Measurements from ENCODE around the gene TGM1.
A peak's percentile ranks its signal among the peaks of the same experiment; 100 is the strongest.

Gene TGM1

DNA sequence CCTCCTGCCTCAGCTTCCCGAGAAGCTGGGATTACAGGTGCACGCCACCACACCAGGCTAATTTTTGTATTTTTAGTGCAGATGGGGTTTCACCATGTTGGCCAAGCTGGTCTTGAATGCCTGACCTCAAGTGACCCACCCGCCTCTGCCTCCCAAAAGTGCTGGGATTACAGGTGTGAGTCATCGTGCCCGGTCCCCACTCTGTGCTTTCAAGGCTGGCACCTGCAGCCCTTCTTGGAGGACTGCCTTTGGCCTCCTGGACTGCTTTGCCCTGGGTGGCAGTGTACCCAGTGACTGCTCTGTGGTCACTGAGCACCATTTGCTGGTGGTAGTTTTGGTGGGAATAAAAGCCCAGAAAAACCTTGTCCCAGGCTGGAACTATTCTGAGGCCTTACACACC is 24.0 kb upstream of the TGM1 start:
- Histone ChIP-seq H3K4me3 (ENCODE audit: low read length in 2 of 2) (no peak overlapping the region), H3K27ac (replicated peaks; ENCODE audit: low read length) (no peak overlapping the region), H3K23ac (ENCODE audit: low read depth, low read length, poor library complexity) (no peak overlapping the region), H4K91ac (ENCODE audit: low read depth, low read length, poor library complexity) (no peak overlapping the region), H3K9me3 (replicated peaks in 1 of 2; ENCODE audit: control insufficient read depth in 2 of 2, insufficient read depth in 1 of 2, low read depth in 1 of 2, low read length in 2 of 2) (no peaks in the 10 kb centered on the region), H4K8ac (ENCODE audit: low read depth, low read length) (no peak overlapping the region), H3K36me3 (replicated peaks in 1 of 2; ENCODE audit: control insufficient read depth in 2 of 2, insufficient read depth in 2 of 2, low read length in 2 of 2) (peaks cover 11 to 24% of the 10 kb centered on the region in 2 donors), H2BK15ac (ENCODE audit: low read length) (no peak overlapping the region), H2AFZ (ENCODE audit: low read length) (no peak overlapping the region), H3K27me3 (ENCODE audit: control insufficient read depth in 3 of 3, insufficient read depth in 3 of 3, low read depth in 1 of 3, low read length in 3 of 3) (no peaks in the 10 kb centered on the region), H3K14ac (ENCODE audit: low read length) (no peak overlapping the region), H3K18ac (ENCODE audit: low read length) (no peak overlapping the region), H2BK5ac (ENCODE audit: low read length) (no peak overlapping the region), H3K4me1 (ENCODE audit: control insufficient read depth in 2 of 2, insufficient read depth in 1 of 2, low read depth in 1 of 2, low read length in 2 of 2) (peaks cover 0 to 3% of the 10 kb centered on the region in 2 donors), H3K79me1 (ENCODE audit: low read depth, low read length) (no peaks in the 10 kb centered on the region), H2AK5ac (ENCODE audit: low read depth, low read length) (no peak overlapping the region), H3K4ac (ENCODE audit: low read length) (no peak overlapping the region), H3K9ac (ENCODE audit: low read depth, low read length, poor library complexity) (no peak overlapping the region), H2BK120ac (ENCODE audit: low read depth, low read length) (no peak overlapping the region), H2BK12ac (ENCODE audit: low read length) (no peak overlapping the region), H3K4me2 (ENCODE audit: insufficient read depth, low read length, poor library complexity, severe bottlenecking) (no peak overlapping the region)
- no peak for DNase-seq (ENCODE audit: low spot score)
- WGBS, 2 donors (ENCODE audit: extremely low coverage in 2 of 2, insufficient read length in 2 of 2, insufficient replicate concordance in 1 of 2): no CpG with 5 or more reads among the region's 5 CpGs

DNA sequence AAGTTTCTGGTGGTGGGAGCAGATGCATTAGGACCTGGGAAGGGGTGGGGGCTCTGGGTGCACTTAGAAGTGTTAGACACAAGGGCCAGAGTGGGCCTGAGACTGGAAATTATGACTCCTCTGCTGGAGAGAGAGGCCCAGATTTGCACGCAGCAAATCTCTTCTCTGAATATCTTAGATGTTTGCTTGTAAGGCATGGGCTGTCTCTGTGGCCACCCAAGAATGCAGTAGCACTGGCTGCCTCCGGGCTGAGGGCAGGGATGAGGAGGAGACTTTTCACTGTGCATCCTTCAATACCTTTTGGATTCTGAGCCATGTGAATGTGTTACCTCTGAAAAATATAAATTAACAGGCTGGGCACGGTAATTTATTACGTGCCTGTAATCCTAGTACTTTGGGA is 22.4 kb upstream of the TGM1 start:
- WGBS, 2 donors (ENCODE audit: extremely low coverage in 2 of 2, insufficient read length in 2 of 2, insufficient replicate concordance in 1 of 2): no CpG with 5 or more reads among the region's 4 CpGs
- DNase-seq (ENCODE audit: low spot score): no peak
- peaks cover 4 to 8% of the 10 kb centered on the region in 2 donors for H3K36me3 ChIP-seq (replicated peaks in 1 of 2; ENCODE audit: control insufficient read depth in 2 of 2, insufficient read depth in 2 of 2, low read length in 2 of 2)
- no peak overlapping the region for H3K14ac ChIP-seq (ENCODE audit: low read length)
- H3K27me3 ChIP-seq (ENCODE audit: control insufficient read depth in 3 of 3, insufficient read depth in 3 of 3, low read depth in 1 of 3, low read length in 3 of 3): no peaks in the 10 kb centered on the region
- no peak overlapping the region for H3K4me2 ChIP-seq (ENCODE audit: insufficient read depth, low read length, poor library complexity, severe bottlenecking)
- no peak overlapping the region for H2BK15ac ChIP-seq (ENCODE audit: low read length)
- H4K8ac ChIP-seq (ENCODE audit: low read depth, low read length): no peak overlapping the region
- no peak overlapping the region for H3K23ac ChIP-seq (ENCODE audit: low read depth, low read length, poor library complexity)
- H3K9me3 ChIP-seq (replicated peaks in 1 of 2; ENCODE audit: control insufficient read depth in 2 of 2, insufficient read depth in 1 of 2, low read depth in 1 of 2, low read length in 2 of 2): no peaks in the 10 kb centered on the region
- H2BK120ac ChIP-seq (ENCODE audit: low read depth, low read length): no peak overlapping the region
- no peak overlapping the region for H2BK5ac ChIP-seq (ENCODE audit: low read length)
- H3K27ac ChIP-seq (replicated peaks; ENCODE audit: low read length): no peak overlapping the region
- no peak overlapping the region for H3K18ac ChIP-seq (ENCODE audit: low read length)
- no peak overlapping the region for H2AK5ac ChIP-seq (ENCODE audit: low read depth, low read length)
- H3K9ac ChIP-seq (ENCODE audit: low read depth, low read length, poor library complexity): no peak overlapping the region
- H3K4me3 ChIP-seq (ENCODE audit: low read length in 2 of 2): no peak overlapping the region
- no peak overlapping the region for H4K91ac ChIP-seq (ENCODE audit: low read depth, low read length, poor library complexity)
- no peak overlapping the region for H3K4ac ChIP-seq (ENCODE audit: low read length)
- no peak overlapping the region for H2AFZ ChIP-seq (ENCODE audit: low read length)
- H3K79me1 ChIP-seq (ENCODE audit: low read depth, low read length): no peaks in the 10 kb centered on the region
- H3K4me1 ChIP-seq (ENCODE audit: control insufficient read depth in 2 of 2, insufficient read depth in 1 of 2, low read depth in 1 of 2, low read length in 2 of 2): peaks cover 0 to 3% of the 10 kb centered on the region in 2 donors
- H2BK12ac ChIP-seq (ENCODE audit: low read length): no peak overlapping the region

DNA sequence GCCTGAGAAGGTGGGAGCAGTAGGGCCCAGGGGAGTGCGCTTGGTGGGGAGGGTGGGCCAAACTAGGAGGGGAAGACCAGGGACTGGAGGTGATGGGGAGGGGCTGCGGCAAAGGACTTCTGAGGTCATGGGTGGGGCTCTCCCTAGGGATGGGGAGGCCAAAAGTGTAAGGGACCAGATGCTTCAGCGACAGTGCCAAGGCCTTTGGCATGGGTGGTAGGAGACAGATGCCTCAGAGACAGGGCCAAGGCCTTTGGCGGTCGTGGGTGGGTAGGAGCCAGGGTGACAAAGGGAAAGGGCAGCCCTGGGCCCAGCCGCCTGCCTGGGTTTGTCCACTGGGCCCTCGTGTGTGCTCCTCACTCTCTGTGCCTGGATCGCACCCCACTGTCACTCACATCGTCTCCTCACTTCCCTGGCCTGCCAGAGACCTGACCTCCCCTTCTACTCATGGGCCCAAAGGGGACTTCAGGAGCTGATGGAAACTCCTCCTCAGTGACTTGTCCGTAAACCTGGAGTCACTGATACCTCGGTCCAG is 21.6 kb upstream of the TGM1 start:
- H4K8ac ChIP-seq (ENCODE audit: low read depth, low read length): no peak overlapping the region
- H2BK15ac ChIP-seq (ENCODE audit: low read length): no peak overlapping the region
- no CpG with 5 or more reads among the region's 11 CpGs for WGBS, 2 donors (ENCODE audit: extremely low coverage in 2 of 2, insufficient read length in 2 of 2, insufficient replicate concordance in 1 of 2)
- H3K4me2 ChIP-seq (ENCODE audit: insufficient read depth, low read length, poor library complexity, severe bottlenecking): no peak overlapping the region
- no peak overlapping the region for H2BK120ac ChIP-seq (ENCODE audit: low read depth, low read length)
- H3K79me1 ChIP-seq (ENCODE audit: low read depth, low read length): no peaks in the 10 kb centered on the region
- H4K91ac ChIP-seq (ENCODE audit: low read depth, low read length, poor library complexity): no peak overlapping the region
- H3K9me3 ChIP-seq (replicated peaks in 1 of 2; ENCODE audit: control insufficient read depth in 2 of 2, insufficient read depth in 1 of 2, low read depth in 1 of 2, low read length in 2 of 2): no peaks in the 10 kb centered on the region
- no peak overlapping the region for H2AFZ ChIP-seq (ENCODE audit: low read length)
- H3K18ac ChIP-seq (ENCODE audit: low read length): no peak overlapping the region
- H3K14ac ChIP-seq (ENCODE audit: low read length): no peak overlapping the region
- peaks cover 0 to 3% of the 10 kb centered on the region in 2 donors for H3K4me1 ChIP-seq (ENCODE audit: control insufficient read depth in 2 of 2, insufficient read depth in 1 of 2, low read depth in 1 of 2, low read length in 2 of 2)
- DNase-seq (ENCODE audit: low spot score): no peak
- H3K4ac ChIP-seq (ENCODE audit: low read length): no peak overlapping the region
- H3K23ac ChIP-seq (ENCODE audit: low read depth, low read length, poor library complexity): no peak overlapping the region
- H2BK12ac ChIP-seq (ENCODE audit: low read length): no peak overlapping the region
- H3K27me3 ChIP-seq (ENCODE audit: control insufficient read depth in 3 of 3, insufficient read depth in 3 of 3, low read depth in 1 of 3, low read length in 3 of 3): no peaks in the 10 kb centered on the region
- H3K9ac ChIP-seq (ENCODE audit: low read depth, low read length, poor library complexity): no peak overlapping the region
- no peak overlapping the region for H2BK5ac ChIP-seq (ENCODE audit: low read length)
- no peak overlapping the region for H2AK5ac ChIP-seq (ENCODE audit: low read depth, low read length)
- H3K4me3 ChIP-seq (ENCODE audit: low read length in 2 of 2): no peak overlapping the region
- peaks cover 0 to 1% of the 10 kb centered on the region in 2 donors for H3K36me3 ChIP-seq (replicated peaks in 1 of 2; ENCODE audit: control insufficient read depth in 2 of 2, insufficient read depth in 2 of 2, low read length in 2 of 2)
- no peak overlapping the region for H3K27ac ChIP-seq (replicated peaks; ENCODE audit: low read length)

DNA sequence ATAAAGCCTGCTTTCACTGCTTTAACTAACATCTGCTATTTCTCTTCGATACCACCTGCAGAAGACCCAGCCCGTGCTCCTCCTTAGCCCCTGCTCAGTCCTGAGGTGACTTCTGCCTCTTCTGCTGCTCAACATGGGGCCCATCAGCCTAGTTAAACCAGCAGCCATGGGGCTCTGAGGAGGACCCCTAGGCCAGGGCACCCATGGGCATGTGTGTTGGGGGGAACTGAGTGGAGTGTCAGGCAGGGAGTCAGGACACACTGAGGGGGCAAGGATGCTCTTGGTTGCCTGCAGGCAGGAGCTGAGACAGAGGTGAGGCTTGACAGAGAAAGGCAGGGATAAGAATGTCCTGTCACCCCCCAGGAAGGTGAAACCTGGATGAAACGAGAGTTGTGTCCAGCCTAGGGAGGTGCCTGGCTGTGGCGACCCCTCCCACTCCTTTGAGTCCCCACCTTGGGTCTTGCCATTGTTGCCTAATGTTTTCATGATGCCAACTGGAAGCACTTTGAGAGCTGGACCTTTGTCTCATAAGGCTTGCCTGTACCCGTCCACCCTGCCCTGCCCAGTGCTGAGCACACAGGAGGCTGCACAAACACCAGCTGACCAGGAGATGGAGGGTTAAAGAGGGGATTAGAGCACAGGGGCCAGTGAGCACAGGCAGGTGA is 21.0 kb upstream of the TGM1 start:
- WGBS, 2 donors (ENCODE audit: extremely low coverage in 2 of 2, insufficient read length in 2 of 2, insufficient replicate concordance in 1 of 2): no CpG with 5 or more reads among the region's 5 CpGs
- Histone ChIP-seq H2BK120ac (ENCODE audit: low read depth, low read length) (no peak overlapping the region), H2BK12ac (ENCODE audit: low read length) (peak overlapping the region; percentile 50), H2BK15ac (ENCODE audit: low read length) (no peak overlapping the region), H3K9me3 (replicated peaks in 1 of 2; ENCODE audit: control insufficient read depth in 2 of 2, insufficient read depth in 1 of 2, low read depth in 1 of 2, low read length in 2 of 2) (no peaks in the 10 kb centered on the region), H3K4ac (ENCODE audit: low read length) (no peak overlapping the region), H3K27me3 (ENCODE audit: control insufficient read depth in 3 of 3, insufficient read depth in 3 of 3, low read depth in 1 of 3, low read length in 3 of 3) (no peaks in the 10 kb centered on the region), H3K27ac (replicated peaks; ENCODE audit: low read length) (no peak overlapping the region), H3K14ac (ENCODE audit: low read length) (no peak overlapping the region), H3K23ac (ENCODE audit: low read depth, low read length, poor library complexity) (no peak overlapping the region), H2BK5ac (ENCODE audit: low read length) (no peak overlapping the region), H4K8ac (ENCODE audit: low read depth, low read length) (no peak overlapping the region), H3K79me1 (ENCODE audit: low read depth, low read length) (no peaks in the 10 kb centered on the region), H3K4me3 (ENCODE audit: low read length in 2 of 2) (no peak overlapping the region), H2AFZ (ENCODE audit: low read length) (no peak overlapping the region), H3K9ac (ENCODE audit: low read depth, low read length, poor library complexity) (peak overlapping the region; percentile 32), H3K18ac (ENCODE audit: low read length) (no peak overlapping the region), H3K4me2 (ENCODE audit: insufficient read depth, low read length, poor library complexity, severe bottlenecking) (no peak overlapping the region), H2AK5ac (ENCODE audit: low read depth, low read length) (no peak overlapping the region), H3K4me1 (ENCODE audit: control insufficient read depth in 2 of 2, insufficient read depth in 1 of 2, low read depth in 1 of 2, low read length in 2 of 2) (peaks cover 0 to 3% of the 10 kb centered on the region in 2 donors), H4K91ac (ENCODE audit: low read depth, low read length, poor library complexity) (no peak overlapping the region), H3K36me3 (replicated peaks in 1 of 2; ENCODE audit: control insufficient read depth in 2 of 2, insufficient read depth in 2 of 2, low read length in 2 of 2) (no peaks in the 10 kb centered on the region)
- DNase-seq (ENCODE audit: low spot score): no peak
